ENCODE data around the gene MTMR1. TPM values are rescaled to one million over a fixed set of nuclear protein-coding genes. Genes with fewer than 3 reads are reported as not detected.

MTMR1 gene
- total and polyA plus RNA-seq, 2 donors (not counting 3 experiments of a cell fraction or from before 2014, with no cell fraction given): 17.1 to 20.3 TPM

- no peaks in the 10 kb centered on the region for H3K9me1 ChIP-seq (replicated peaks; ENCODE audit: control insufficient read depth, extremely low read depth, insufficient read depth, low read length)
- dilution Hi-C loops (cut with MboI; ENCODE audit: extremely low pct_ligation_motif_present, low sequenced_read_pairs): no loop called here
- TF ChIP-seq EZH2 (IDR thresholded peaks at IDR 0.05; ENCODE audit: borderline replicate concordance, low read depth, low read length, severe bottlenecking) (no peak), POLR2AphosphoS5 (IDR thresholded peaks at IDR 0.05; ENCODE audit: insufficient read depth, low read depth, low read length) (no peak), FOS (IDR thresholded peaks at IDR 0.05; ENCODE audit: borderline replicate concordance, insufficient read depth, low read length) (no peak), POLR2A (IDR thresholded peaks at IDR 0.05; ENCODE audit: low read depth, low read length) (no peak), MYC (IDR thresholded peaks at IDR 0.05; ENCODE audit: low read depth, low read length) (no peak), GATA2 (IDR thresholded peaks at IDR 0.05; ENCODE audit: insufficient read depth, insufficient read length, low read depth, low read length) (no peak), JUN (IDR thresholded peaks at IDR 0.05; ENCODE audit: borderline replicate concordance, insufficient read depth, insufficient read length, low read depth) (no peak), CTCF (IDR thresholded peaks at IDR 0.05; ENCODE audit: extremely low read depth in 1 of 2, insufficient read depth in 1 of 2, low read depth in 1 of 2, low read length in 2 of 2) (no peak)
- TF ChIP-seq, protein P1, sequence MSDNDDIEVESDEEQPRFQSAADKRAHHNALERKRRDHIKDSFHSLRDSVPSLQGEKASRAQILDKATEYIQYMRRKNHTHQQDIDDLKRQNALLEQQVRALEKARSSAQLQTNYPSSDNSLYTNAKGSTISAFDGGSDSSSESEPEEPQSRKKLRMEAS (IDR thresholded peaks at IDR 0.05; ENCODE audit: insufficient read depth, insufficient read length): no peak
- H2AFZ ChIP-seq (ENCODE audit: low read depth, low read length): no peak overlapping the region
- no peak overlapping the region for H3K4me2 ChIP-seq (ENCODE audit: insufficient read depth, low read length)
- FAIRE-seq (no peak), DNase-seq (ENCODE audit: low read depth, low spot score) (no peak)
- no peaks in the 10 kb centered on the region for H3K36me3 ChIP-seq (ENCODE audit: control insufficient read depth in 2 of 2, extremely low read depth in 1 of 2, insufficient read depth in 2 of 2, low read length in 2 of 2)
- H3K9ac ChIP-seq (replicated peaks; ENCODE audit: extremely low read depth, insufficient read depth, low read length): no peak overlapping the region
- no peaks in the 10 kb centered on the region for H3K27me3 ChIP-seq (ENCODE audit: control insufficient read depth in 2 of 2, insufficient read depth in 2 of 2, low read length in 2 of 2)
- no peak overlapping the region for H3K27ac ChIP-seq (ENCODE audit: insufficient read depth, low read depth, low read length)
- POLR2A ChIA-PET: no interaction called here
- H3K4me3 ChIP-seq (replicated peaks in 1 of 3; ENCODE audit: insufficient read depth in 1 of 3, low read depth in 1 of 3, low read length in 3 of 3): no peak overlapping the region
- no TSS peak for BruUV-seq (replicated peaks)
- H4K20me1 ChIP-seq (replicated peaks; ENCODE audit: control insufficient read depth, extremely low read depth, insufficient read depth, low read length): no peaks in the 10 kb centered on the region
- intact Hi-C loops (cut with micrococcal nuclease): no loop called here
- H3K79me2 ChIP-seq (ENCODE audit: control insufficient read depth, insufficient read depth, low read length): no peaks in the 10 kb centered on the region
- CTCF ChIA-PET: interaction anchor here (1.0 kb wide), 1 partner anchor 303 kb away, joined by 3 read pairs; no protein-coding TSS in a partner anchor
- no peaks in the 10 kb centered on the region for H3K9me3 ChIP-seq (replicated peaks; ENCODE audit: control insufficient read depth, insufficient read depth, low read length)
- no peaks in the 10 kb centered on the region for H3K4me1 ChIP-seq (ENCODE audit: control insufficient read depth, extremely low read depth, insufficient read depth, low read length)
Measured at GRCh38 chrX:150779385-150779784, 86.2 kb downstream of the MTMR1 start.

Data from endothelial cell of umbilical vein (primary cell).